GM18526 (cell line): ENCODE data around the gene TKFC.

Experiments used
- POLR2A ChIP-seq: IDR thresholded peaks from 3 replicates; pipeline ENCODE4 v1.6.1; 2011; ENCODE audit not compliant: insufficient read length; ENCODE audit errors: extremely low read depth

TKFC gene, protein sequence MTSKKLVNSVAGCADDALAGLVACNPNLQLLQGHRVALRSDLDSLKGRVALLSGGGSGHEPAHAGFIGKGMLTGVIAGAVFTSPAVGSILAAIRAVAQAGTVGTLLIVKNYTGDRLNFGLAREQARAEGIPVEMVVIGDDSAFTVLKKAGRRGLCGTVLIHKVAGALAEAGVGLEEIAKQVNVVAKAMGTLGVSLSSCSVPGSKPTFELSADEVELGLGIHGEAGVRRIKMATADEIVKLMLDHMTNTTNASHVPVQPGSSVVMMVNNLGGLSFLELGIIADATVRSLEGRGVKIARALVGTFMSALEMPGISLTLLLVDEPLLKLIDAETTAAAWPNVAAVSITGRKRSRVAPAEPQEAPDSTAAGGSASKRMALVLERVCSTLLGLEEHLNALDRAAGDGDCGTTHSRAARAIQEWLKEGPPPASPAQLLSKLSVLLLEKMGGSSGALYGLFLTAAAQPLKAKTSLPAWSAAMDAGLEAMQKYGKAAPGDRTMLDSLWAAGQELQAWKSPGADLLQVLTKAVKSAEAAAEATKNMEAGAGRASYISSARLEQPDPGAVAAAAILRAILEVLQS

DNA sequence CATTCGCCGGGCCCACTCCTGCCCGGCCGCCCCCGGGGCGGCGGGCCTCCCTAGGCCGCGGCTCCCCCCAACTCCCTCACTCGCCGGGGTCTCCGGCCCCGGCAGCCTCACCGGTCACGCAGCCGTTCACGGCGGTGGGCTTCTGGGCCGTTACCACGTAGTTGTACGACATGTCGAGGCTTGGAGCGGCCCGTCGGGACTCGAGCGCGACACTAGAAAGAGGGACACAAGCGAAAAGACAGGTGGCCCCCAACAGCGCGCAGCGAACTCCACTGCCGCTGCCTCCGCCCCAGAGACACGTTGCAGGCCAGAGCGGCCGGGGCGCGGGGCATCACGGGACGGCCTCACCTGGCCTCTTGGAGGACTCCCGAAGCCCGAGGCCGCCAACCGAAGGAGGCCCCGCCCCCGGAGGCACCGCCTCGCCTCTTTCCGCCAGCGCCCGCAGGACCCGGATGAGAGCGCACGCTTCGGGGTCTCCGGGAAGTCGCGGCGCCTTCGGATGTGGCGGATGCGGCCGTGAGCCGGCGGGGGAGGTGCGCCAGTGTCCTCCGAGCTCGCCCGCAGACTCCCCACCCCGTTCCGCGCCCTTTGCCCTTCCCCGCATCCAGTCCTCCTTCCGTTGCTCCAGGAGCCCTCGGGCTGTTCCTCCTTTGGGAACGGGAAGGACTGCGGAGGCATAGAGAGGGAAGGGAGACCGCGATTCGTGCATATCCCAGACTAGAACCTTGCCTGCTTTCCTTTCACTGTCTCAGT is at the start of gene TKFC, which contains the start of gene DDB1:
Gene TKFC (plus strand): TSS at position 432 of the 753 bp plus-strand sequence. CDS start 1,501 bp downstream, outside the sequence.
Gene DDB1 (minus strand): TSS at position 309 of the 753 bp plus-strand sequence. CDS start 137 bp downstream, at position 172.
- peak; percentile 94 for TF ChIP-seq POLR2A

DNA sequence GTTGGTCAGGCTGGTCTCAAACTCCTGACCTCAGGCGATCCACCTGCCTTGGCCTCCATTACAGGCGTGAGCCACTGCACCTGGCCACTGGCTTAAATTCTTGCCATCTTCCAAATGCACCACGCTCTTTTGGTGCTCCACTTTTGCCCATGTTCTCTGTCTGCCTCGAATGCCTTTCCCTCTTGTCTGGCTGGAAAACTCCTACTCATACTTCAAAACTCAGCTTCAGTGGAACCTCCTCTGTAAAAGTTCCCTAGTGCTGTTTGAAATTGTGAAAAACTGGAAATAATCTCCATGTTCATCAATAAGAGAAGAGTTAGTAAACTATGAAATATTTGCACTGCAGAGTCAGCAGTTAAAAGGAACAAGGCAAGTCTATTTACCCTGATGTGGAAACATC is 49.4 kb upstream of the TKFC start:
- TF ChIP-seq POLR2A: no peak

DNA sequence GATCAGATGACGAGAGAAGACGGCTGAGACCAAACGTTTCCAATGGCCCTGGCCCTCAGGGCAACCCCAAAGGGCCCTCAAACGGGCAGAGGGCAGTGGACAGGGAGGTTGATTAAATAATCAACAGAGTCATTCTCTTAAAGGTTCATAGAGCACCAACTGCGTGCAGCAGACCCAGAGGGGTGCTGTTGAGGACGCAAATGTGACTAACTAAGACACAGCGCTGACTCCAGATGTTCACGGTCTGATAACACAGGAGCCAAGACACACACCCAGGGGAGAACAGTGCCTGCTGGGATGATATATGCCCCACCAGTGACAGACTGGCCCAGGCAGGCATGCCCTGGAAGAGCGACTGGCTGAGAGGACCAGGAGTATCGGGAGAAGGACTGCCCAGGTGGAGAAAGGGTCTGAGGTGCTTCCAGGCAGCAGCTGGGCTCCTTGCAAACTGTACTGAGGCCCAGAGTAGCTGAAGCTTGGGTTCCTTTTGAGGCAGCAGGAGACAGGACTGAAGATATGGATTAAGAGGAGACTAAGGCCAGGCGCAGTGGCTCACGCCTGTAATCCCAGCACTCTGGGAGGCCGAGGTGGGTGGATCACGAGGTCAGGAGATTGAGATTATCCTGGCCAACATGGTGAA is 45.6 kb upstream of the TKFC start:
- TF ChIP-seq POLR2A: no peak

DNA sequence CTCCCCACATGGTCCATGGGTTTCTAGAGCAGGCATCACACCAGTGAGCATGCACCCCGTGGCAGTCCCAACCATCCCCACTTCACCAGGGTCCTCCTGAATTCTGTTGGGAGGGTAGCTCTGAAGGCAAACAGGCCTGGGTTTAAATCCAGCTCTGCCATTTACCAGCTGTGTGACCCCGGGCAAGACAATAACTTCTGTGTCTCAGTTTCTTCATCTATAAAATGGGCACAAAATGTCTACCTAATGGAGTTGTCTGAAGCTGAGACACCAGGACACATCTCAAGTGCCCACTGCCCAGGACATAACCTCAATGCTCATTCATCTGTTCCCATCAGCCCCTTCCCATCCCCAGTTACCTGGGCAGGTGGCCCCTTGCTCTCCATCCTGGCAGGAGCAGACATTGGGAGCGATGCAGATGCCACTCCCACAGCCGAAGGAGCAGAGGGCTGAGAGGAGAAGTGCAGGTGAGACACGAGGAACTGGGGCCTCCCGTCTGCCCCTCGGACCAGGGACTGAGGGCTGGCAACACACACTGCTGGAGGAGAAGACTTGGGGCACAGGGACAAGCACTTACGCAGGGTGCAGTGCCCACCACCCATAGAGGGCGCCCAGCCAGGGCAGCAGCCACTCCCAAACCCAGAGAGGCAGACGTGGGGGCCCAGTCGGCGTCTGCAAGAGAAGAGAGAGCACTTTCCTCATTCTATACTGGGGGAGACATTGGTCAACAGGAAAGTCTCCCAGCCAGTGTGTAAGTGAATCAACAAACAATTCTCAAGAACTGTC is 41.9 kb upstream of the TKFC start:
- TF ChIP-seq POLR2A: no peak

DNA sequence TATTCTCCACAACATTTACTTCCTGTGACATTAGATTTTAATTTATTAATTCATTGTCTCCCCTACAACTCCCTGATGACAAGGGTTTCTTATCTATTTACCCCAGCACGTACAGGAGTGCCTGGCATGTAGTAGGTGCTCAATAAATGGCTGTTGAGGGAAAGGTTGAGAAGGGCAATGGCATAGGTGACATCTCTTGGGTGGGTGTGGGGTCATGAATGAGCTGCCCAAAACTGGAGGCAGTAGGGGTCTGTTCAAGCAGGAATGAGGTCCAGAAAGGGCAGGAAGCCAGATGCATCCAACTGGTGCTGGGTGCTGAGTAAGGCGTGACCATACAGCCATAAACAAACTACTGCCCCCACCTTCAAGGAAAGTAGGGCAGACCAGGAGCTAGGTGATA is 40.7 kb upstream of the TKFC start:
- TF ChIP-seq POLR2A: no peak

DNA sequence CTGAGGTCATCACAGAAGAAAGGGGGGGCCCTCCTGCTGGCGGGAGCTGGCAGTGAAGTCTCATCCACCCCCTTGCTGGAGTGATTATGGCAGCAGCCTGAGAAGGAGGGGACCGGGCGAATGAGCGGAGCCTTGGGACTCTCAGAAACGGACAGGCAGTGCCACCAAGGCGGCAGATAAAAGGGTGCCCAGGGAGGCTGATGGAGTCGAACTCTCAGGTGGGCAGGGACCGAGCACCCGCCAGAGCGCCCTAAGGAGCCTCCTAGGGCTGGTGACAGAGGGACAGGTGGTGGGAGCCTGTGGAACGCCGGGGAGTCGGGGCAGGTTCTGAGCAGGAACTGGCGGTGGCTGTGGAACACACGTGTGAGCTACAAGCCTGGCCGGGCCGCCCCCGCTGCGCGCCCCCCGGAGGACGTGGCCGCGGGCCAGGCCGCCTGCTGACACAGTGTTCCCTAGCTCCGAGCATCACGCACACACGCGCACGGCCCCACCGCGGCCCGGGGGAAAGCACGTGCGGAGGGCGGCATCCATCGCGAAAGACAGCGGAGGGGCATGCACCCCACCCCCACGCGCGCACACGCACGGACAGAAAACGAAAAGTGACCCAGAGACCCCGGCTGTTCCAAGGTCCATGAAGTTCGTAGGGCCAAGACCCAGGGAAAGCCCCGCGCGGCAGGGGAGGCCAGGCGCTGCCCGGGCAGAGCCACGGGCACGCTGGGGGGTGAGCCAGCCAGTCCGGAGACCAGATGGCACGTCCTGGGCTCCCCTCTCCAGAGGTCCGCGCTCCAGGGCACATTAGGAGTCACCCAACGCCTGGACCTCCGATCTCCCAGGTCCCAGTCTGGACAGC is 38.9 kb upstream of the TKFC start:
- no peak for TF ChIP-seq POLR2A

DNA sequence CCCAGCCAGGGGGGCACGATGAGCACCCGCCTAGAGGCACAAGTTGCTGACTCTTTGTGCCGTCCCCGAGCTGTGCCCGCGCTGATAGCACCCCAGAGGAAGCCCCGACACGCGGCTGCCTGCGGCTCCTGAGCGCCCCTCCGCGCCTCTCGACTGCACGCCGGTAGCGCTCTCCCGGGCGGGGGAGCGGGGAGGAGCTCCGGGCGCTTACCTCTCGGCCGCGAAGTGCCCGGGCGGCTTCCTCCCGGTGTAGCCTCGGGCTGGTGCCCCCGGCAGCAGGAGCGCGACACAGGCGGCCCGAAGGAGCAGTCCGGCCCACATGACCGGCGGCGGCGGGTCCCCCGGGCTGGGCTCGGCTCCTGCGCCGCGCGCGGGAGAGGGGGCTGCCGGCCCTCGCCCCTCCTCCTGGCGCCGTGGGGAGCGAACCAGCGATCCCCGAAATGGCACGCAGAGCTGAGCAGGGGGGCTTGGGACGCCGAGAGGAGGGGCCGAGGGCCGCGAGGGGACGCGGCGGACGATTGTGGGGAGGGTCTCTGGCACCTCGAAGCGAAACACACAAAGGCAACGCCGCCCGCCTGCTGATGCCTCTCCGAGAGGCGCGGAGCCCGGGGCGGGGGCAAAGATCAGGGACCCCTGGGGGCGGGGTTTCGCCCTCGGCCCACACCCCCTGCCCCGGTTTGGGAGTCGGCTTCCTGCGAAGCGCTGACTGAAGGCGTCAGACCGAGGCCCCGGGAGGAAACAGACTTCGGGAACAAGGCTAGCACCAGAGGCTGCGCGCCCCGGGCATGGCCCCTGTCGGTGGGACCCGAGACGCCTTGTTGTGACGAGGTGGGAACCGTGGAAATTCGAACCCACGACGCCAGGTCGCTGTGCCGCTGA is 38.1 kb upstream of the TKFC start, which contains the start of gene VWCE:
Gene VWCE (minus strand): TSS at position 600 of the 879 bp plus-strand sequence. CDS start 279 bp downstream, at position 321.
- TF ChIP-seq POLR2A: peak; percentile 51

DNA sequence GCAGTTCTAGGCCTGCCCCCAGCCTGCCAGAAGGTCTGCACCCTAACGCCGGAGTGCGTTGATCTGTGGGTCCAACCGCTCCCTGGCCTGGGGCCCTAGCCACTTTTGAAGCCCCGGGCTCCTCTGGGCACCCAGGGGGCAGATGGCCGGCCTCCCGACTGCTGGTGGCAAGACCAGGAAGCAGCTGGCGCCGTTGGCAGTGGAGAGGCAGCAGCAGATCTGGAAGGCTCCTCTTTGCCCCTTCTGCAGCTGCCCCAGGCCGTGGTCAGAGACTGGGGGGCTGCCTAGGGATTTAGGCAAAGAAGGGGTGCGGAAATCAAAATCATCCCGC is 37.5 kb upstream of the TKFC start:
- no peak for TF ChIP-seq POLR2A

DNA sequence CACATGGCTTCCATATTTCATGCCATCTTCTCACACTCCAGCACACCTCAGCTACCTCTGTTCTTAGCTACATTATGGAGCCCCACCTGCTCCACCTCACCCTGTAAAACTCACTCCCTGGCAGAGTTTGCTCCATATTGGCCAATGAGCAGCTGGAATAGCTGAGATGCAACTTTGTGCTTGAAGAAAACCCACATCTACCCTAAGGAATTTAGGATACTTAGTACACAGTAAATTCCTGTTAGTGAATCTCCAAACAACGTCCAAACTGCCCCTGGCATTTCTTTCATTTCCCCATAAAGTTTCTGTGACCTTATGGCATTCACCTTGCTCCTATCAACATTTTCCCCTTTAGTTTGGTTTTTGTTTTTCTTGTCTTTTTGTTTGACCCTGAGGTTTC is 35.7 kb upstream of the TKFC start:
- no peak for TF ChIP-seq POLR2A

DNA sequence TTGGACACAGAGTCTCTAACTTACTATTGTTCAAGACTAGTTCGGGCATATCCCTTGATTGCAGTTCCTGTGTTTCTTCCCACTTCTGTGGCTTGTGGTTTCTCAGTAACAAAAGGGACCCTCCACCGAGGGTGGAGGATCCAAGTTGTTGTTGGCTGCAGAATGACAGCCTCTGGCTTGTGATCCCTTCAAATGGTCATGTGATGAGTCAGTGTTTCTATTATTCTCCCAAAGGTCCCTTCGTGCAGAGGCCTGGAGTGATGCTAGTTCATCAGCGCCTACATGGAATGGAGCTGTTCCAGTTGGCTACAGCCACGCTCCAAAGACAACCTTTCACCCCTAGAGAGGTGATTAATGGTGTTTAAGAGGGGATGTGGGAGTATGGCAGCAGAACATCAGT is 35.3 kb upstream of the TKFC start:
- TF ChIP-seq POLR2A: no peak

DNA sequence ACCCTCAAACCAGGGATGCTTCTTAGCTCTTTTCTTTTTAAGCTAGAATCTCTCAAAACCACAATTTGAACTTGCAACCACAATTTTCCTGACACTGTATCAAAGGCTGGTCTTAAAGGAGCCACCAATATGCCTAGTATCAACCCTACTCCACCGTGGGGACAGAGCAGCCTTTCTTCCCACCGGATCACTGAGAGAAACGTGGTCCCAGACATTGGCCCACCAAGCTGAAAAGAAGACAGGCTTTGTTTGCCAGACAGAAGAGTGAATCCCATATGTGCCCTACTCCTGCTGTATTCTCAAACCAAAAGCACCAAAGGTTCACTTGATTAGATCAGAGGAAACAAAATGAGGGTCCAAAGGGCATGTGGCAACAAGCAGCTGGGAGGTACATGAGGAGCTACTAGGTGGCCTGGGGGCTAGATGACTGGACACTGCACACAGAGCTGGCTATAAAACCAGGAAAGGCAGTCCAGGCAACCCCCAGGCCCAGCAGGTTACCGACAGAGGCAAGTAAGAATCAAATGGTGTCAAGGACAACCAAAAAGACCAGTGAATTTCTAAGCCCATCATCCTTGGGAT is 34.3 kb upstream of the TKFC start:
- TF ChIP-seq POLR2A: no peak

DNA sequence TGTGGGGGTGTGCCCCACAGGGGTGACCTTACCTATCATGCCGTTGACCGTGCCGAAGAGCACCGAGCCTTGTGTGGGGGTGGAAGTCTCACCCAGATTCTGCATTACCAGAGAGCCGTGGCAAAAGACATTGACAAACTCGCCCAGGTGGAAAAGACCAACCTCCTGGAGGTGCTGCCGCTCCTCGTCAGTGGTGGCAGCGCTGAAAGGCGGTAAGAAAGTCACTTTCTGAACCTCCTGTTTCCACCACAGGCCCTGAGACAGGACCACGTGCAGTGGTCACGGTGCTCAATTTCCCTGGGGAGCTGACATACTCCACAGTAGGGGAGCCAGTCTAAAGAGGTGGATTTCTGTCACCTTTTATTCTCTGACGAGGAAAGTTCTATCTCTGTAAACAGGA is 30.5 kb upstream of the TKFC start:
- TF ChIP-seq POLR2A: no peak

DNA sequence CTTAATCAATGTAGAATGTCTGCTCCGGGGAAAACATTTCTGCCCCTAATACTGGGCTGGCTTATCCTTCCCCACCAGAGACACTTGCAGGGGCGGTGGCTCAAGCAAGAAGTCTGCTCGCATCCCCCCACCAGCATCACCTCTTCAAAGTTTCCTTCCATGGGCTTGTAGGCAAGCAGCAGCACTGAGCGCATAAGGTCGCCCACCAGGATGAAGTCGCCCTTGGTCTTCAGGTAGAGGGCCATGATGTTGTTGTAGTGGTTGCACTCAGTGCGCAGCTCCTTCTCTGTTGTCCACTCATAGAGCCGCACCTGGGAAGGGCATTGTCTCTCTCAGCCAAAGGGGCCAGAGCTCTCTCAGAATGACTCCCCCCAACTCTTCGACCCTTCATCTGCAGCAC is 29.3 kb upstream of the TKFC start:
- no peak for TF ChIP-seq POLR2A

DNA sequence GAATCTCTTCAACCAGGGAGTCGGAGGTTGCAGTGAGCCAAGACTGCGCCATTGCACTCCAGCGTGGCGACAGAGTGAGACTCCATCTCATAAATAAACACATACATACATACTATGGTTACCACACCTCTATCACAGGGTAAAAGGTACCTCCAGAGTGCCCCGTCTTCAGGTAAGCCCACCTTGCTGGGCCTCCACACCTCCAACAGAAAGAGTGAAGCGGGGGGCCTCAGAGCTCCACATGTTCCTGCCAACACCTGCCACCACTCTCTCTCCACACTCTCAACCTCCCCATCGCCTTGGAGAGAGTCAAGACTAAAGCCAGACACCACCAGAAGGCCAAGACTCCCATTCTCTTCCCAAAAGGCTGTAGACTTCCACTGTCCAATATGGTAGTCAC is 27.6 kb upstream of the TKFC start:
- no peak for TF ChIP-seq POLR2A
